CD4-positive, alpha-beta T cell treated with Interleukin-12 subunit alpha and Interleukin-12 subunit beta, for 1 hour (primary cell): ENCODE measurements around the gene MYOM3.

Experiments
- DNase-seq: peaks from one replicate; pipeline ENCODE4 v3.0.0-alpha.2; 2020

The MYOM3 gene

DNA sequence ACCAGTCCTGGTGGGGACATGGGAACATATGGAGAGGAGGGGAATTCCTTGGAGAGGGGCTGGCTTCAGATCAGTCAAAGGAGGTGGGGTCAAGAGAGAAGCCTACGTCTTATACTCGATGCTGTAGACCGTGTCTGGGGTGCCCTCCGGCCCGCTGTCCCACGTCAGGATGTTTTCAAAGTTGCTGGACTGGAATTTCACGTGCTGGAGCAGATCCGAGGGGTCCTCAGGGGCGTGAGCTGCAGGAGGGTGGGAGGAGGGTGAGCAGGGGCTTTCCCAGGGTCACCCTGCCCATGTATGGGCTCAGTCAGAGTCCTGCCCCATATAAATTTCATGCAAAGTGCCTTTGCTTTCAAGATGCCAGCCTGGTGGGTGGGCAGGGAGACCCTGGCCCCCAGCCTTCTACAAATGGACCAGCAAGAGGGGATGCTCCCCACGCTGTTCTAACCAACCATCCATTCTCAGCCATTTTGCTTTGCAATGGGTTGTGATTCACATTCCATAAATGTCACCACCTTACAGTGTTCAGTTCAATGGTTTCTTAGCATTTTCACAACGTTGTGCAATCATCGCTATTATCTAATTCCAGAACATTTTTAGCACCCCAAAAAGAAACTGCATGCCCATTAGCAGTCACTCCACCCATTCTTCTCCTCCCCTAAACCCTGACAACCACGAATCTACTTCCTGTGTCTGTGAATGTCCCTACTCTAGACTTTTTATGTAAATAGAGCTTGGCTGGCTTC, 26.7 kb upstream of the MYOM3 start:
- DNase-seq, result no peak

DNA sequence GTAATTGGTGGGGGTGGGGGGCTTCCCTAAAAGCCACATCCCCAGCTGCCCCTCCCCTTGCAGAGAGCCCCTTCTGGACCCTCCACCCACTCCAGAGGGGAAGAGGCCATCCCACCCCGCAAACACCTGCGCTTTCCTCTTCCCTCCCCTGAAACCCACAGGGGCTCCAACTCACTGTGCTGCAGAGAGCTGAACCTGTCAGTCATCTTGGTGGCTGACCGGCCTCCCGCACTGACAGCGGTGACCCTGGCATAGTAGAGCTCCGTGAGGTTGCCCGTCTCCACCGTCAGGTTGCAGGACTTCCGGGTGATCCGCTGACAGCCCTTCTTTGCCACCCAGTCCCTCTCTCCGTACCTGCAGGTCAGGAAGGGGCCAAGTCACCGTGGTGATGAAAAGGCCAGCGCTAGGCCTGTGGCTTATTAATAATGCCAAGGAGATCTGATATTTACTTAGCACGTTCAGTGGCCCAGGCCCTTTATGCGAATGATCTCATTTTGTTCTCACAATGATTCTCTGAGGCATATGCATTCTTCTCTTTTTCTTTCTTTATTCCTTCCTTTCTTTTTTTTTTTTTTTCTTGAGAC, 25.1 kb upstream of the MYOM3 start:
- DNase-seq, result no peak

DNA sequence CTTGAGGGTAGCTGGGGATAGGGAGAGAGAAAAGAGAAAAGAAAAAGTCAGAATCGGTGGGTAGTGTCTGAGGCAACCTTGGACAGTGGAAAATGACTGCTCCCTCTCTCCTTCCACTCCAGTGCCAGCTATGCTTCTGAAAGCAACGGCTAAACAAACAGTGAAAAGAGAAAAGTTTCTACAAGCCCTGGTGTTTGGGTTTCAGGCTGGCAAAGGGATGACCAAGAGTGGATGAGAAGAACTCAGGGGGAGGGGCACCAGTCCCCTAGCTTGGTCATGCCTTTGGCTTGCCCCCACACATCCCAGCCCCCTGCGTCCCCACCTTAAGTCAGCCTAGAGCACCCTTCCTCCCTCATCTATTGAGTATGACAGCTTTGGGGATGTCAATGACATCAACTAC, 22.4 kb upstream of the MYOM3 start:
- DNase-seq, result no peak

DNA sequence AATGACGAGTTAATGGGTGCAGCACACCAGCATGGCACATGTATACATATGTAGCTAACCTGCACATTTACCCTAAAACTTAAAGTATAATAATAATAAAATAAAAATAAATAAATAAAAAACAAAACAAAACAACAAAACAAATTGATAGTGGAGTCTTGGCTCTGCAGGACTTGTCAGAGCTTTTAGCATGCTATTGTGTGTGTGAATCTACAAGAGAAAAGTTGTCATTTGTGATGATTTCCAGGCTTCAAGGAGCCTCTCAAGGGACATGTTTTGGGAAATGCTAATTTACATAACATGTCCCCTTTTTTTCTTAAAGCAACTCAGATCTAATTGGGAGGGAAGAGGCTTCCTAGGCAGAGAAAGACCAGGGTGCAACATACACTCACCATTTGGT, 21.9 kb upstream of the MYOM3 start:
- no peak for DNase-seq

DNA sequence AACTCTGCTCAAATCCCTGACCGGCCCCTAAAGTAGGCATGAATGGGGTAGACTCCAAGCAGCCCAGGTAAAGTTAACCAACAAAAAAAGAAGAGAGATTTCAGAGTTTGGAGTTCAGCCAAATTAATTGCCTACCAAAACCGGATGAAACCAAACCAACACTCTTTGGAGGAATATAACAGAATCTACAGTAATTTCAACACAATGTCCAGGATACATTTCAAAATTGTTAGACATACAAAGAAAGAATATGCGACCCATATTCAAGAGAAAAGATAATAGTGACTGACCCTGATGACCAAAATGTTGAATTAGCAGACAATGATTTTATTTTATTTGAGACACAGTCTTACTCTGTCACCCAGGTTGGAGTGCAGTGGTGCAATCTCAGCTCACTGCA, 18.4 kb upstream of the MYOM3 start:
- no peak for DNase-seq

DNA sequence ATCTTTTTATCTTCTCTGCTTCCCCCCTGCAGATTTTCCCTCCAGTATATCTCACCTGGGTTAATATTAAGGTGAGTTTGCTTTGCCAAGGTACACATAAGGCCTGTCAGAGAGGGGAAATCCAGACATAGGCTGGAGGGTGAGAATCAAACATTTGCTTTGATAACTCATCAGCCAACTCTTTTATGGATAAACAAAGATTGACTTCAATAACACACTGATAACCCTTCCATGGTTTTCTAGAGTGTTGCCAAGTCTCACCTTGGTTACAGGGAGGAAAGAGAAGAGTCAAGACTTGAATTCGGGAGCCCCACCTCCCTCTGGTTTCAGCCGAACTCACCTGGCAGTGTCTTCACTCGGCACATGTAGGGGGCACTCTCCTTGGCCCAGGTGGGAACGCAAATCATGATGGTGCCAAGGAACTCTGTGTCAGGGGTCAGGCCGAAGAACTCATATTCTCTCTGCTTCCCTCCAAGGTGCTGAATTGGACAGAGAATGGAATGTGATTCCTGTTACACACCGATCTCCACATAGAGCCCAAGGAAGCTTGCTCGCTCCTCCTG, 15.9 kb upstream of the MYOM3 start:
- DNase-seq, result no peak

DNA sequence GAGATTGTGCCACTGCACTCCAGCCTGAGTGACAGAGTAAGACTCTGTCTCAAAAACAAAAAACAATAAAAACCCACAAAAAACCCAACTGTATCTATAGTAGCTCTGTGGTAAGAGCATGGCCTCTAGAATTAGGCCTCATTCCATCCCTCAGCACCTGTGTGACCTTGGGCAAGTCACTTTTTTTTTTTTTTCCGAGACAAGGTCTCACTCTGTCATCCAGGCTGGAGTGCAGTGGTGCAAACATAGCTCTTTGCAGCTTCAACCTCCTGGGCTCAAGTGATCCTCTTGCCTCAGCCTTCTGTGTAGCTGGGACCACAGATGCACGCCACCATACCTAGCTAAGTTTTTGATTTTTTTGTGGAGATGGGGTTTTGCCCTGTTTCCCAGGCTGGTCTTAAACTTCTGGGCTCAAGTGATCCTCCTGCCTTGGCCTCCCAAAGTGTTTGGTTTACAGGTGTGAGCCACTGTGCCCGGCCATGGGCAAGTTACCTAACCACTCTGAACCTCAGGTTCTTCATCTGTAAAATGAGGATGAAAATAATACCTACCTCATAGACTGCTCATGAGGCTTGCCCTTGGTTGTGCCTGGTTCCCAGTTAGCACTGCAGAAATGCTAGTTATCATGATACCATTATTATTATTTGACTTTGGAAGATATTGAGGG, 15.3 kb upstream of the MYOM3 start:
- no peak for DNase-seq

DNA sequence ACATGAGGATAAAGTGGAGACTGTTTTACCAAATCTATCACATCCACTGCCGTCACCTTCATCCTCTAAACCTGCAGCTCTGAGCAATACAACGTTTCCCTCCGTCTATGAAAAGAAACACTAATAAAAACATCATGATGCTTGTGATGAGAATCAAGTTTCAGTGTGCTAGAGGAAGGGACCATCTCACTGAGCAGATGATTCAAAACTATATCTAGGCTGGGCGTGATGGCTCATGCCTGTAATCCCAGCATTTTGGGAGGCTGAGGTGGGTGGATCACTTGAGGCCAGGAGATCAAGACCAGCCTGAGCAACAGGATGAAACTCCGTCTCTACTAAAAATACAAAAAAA, 14.7 kb upstream of the MYOM3 start:
- DNase-seq, result no peak

DNA sequence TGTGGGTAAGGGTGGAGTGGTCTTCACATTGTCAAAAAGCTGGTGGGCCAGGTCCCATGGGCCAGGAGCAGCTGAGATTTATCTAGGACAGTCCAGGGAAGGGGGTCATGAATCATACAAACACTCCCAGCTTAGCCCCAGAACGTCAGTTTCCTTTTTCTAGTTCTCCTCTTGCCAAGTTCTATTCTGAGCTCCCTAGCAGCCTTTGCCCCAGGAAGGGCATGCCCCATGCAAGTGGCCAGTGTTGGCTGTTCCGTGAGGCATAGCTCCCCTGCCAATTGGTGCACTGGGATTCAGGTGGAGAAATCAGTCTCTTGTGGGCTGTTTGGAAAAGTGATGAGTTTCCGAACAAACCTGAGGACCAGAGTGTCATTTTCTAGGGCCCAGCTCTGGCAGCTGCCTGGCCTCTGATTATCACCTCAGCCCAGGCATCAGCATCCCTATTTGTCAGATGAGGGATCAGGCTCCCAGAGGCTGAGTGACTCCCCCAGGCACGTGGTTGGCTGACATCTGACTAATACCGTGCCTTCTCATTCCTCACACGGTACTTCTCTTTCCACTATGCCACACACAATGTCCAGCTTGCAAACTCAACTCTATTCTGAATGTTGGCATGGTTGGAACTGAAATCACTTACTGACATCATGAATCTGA, 14.2 kb upstream of the MYOM3 start:
- no peak for DNase-seq

DNA sequence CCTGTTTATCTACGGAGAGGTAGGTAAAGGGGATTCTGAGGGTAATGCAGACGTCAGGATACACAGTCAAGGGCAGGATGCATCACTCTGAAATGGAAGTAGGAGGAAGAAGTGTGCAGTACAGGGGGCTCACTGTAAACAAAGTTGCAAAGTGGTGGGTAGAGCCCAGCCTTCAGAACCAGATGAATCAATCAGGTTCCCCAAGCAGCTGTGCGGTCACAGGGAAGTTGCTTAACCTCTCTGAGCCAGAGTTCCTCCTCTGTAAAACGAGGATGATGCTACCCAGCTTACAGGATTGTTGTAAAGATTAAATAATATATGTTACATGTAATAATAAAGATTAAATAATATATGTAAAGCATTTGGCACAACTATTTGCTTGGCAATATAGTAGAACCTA, 13.5 kb upstream of the MYOM3 start:
- DNase-seq, result no peak

DNA sequence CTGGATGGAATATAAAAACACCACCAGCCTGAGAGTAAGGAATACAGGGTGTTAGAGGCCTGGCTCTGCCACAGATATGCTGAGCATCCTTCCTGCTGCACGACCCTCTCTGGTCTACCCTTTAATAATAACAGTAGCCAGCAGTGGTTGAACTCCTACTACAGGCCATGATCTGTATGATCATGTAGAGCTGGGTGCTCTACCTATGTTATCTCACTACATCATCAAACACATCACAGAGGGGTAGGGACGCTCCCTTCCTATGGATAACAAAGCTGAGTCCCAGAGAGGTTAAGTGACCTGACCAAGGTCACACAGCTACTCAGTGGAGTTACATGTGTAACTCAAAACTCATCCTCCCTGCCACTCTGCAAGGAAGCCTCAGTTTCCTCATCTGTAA, 13.0 kb upstream of the MYOM3 start:
- no peak for DNase-seq

DNA sequence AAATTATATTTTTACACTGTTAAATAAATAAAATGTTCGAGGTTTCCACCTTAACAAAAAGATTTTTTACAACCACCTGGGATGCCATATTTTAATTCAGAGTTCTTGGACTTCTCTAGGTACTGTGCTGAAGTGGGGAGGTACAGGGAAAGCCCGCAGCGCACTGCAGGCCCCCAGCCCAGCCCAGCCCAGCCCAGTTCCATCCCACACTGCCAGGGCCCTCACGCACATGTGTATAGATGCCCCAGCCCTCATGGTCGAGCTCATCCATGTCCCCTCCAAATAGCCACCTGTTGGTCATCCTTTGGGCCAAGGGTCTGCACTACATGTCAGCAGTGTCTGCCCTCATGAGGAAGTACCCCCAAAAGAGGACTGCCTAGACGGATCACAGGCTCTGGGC, 11.7 kb upstream of the MYOM3 start:
- DNase-seq, result no peak

DNA sequence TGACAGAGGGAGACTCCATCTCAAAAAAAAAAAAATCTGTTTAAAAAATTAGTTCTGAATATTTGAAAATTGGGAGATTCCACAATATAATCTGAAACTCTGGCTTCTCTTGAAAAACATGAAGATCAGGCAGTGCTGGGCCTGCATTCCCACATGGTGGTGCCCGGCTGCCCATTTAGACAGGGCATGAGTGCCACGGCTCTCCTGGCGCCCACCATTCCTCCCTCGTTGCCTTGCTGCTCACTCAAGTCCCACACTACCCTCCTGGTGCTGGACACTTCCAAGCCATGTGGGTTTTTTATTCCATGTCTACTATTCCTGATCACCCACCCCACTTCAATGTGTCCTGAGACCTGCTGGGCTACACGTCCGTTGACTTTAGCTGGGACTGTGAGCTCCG, 10.8 kb upstream of the MYOM3 start:
- no peak for DNase-seq

DNA sequence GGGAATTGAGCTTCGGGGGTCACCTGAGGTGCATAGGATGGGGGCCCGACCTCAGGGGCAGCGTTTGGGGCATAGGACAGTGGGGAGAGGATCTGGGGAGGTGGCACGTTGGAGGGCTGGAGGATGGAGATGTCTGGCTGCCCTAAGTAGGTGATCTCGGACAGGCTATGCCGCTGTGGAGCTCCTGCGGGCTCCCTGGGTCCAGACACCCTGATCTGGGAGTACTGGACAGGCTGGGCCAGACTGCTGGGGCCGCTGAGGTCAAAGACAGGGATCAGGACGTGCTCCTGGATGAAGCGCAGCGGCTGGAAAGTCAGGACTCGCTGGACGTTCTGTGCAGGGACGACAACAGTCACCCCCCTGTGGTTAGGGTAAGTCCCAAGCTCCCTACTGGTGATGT, 9.5 kb upstream of the MYOM3 start:
- DNase-seq, result no peak

DNA sequence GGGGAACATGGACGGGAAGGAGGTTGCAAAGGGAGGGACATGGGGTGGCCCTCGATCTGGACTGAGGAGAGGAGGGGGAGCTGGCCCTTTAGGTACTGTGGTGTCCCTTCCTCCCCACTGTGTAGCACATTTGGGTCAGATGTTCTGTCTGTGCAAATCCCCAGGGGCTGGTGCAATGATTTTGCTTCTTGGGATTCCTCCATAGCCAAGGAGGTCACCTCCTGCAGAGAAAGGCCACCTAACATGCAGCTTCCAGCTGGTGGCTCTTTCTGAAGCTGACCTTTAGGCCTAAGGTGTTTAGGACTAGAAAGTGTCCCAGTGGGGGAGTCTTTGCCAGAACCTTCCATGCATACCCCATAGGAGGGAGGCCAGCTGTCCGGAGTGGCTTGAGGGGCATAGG, 9.0 kb upstream of the MYOM3 start:
- no peak for DNase-seq

DNA sequence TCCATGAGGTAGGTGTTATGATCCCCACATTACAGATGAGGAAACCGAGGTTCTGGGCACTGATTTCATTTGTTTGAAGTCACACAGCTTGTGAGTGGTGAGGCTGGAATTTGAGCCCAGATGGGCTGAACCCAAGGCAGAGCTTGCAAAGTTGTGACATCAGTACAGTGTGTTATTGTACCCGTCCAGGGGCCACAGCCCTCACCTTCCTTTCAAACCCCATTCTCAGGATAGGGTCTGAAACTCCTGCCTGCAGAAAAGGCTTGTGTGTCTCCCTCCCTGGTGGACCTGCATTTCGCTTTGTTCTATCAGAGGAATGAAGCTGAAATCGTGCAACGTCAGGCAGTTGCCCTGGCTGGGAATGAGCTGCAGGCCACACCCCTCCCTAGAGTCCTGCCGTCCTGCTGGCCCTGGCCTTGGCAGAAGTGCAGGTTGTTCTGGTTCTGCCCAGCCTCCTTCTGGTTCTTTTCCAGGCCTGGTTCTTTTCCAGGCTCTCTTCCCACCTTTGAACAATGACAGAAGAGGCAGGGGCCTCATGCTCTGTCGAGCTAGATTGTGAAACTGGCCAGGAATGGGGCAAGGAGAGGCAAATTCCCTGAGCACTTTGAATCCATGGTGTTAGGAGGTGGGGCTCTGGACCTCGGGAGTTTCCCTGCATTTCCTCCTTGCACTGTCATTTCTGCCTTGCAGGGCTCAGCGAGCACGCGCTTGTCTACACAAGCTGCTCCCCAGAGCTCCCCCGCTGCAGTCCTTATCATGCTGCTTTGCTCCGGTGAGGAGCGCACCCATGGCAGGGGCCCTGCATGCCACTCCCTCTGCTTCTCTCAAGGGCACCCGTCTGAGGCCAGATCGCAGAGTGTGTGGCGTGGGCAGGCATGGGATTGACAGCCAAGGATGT, 8.2 kb upstream of the MYOM3 start:
- DNase-seq, result no peak

DNA sequence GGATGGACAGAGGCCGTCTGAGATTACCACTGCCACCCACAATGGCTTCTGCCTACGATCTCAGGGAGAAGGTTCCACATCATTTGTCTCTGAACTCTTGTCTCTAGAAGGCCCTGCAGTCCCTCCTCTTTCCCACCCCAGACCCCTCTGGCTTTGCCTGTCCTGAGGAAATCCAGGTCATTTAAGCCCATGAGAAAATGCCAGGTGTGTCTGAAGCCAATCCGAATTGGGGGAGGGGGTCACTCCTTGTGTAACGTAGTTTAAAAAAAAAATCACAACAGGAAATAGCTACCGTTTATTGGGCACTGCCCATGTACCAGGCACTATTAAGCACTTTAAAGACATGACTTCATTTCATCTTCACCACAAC, 7.5 kb upstream of the MYOM3 start:
- no peak for DNase-seq

DNA sequence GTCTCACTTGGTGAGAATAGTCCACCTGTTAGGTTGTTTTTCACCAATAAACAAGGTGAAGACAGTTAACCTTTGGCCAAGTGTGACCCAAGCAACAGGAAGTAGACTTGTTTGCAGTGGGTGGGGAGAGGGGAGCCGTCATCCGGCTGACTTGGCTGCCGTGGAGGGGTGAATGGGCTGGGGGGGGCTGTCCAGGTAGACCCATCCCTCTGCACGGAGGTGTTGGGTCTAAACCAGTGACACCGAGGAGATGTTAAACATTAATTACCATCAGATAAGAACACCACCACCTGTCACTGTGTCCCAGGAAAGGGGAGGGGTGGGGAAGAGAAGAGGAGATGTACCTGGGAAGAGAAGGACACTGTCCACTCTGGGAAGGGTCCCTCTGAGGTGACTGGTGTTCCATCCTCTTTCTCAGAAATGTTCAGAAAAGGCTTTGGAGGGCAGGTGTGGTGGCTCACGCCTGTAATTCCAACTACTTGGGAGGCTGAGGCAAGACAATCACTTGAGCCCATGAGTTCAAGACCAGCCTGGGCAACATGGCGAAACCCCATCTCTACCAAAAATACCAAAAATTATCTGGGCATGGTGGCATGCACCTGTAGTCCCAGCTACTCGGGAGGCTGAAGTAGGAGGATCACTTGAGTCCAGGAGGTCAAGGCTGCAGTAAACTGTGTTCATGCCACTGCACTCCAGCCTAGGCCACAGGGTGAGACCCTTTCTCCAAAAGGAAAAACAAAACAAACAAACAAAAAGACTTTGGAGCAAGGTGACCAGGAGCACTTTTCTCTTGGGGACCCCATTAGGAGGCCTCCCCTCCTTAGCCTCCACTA, 6.7 kb upstream of the MYOM3 start:
- no peak for DNase-seq

DNA sequence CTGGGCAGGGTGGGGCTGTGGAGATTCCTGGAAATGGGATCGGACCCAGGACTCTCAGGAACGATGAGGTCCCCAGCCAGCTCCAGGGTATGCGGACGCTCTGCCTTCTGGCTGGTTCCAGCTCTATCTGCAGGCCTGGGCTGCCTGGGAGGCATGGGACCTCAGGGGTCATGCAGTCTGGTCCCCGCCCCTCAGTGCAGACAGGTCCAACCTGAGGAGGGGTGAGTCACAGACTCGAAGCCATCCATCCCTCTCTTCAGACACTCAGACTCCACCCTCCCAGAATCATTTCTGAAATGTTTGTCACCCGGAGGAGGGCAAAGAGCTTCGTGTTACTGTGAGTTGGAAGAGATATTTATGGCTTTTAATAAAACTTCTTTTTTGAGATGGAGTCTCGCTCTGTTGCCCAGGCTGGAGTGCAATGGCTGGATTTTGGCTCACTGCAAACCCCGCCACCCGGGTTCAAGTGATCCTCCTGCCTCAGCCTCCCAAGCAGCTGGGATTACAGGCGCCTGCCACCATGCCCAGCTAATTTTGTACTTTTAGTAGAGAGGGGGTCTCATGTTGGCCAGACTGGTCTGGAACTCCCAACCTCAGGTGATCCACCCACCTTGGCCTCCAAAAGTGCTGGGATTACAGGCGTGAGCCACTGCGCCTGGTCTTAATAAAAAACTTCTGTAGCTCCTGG, 5.9 kb upstream of the MYOM3 start:
- DNase-seq, result no peak

DNA sequence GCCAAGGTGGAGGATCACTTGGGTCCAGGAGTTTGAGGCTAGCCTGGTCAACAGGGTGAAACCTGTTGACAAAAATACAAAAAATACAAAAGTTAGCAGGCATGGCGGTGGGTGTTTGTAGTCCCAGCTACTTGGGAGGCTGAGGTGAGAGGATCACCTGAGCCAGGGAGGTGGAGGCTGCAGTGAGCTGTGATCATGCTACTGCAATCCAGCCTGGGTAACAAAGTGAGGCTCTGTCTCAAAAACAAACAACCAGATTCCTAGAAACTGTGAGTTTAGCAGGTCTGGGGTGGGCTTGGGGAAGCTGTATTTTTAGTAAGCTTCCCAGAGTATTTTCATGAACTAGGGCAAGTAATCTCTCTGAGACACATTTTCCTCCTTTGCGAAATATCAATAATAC, 5.2 kb upstream of the MYOM3 start:
- no peak for DNase-seq

DNA sequence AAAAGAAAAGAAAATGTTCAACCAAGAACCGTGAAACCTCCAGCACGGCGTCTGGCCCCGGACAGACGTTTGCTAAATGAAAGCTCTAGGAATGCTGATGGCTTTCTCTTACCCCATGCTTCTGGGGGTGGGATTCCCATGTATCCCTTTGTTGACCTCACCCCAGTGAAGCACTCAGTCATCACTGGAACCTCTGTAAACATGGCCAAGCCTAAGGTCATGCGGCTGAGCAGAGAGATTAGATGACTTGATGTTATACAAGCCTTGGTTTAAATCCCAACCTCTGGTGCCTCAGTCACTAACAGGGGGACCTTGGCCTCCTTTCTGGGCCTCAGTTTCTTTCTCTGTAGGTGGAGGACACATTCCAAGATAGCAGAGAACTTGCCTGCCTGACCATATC, 2.8 kb upstream of the MYOM3 start:
- no peak for DNase-seq
